GM04503 (cell line): Measurements from ENCODE around the gene ATXN1L.
"Not testable (repeated sequence)": the region's sequence is repeated elsewhere in the genome, so short reads cannot be mapped to it uniquely, and the experiment has no call there.

Source experiments
- DNase-seq: peaks from one replicate; pipeline ENCODE4 v3.0.0-alpha.2; 2012; ENCODE audit warnings: low read depth

ATXN1L gene

GRCh38 chr16:71852158-71852557 is 6.4 kb downstream of the ATXN1L start:
- DNase-seq = no peak

GRCh38 chr16:71852561-71852960 is 6.8 kb downstream of the ATXN1L start:
- DNase-seq = no peak

GRCh38 chr16:71853413-71853812 is 7.6 kb downstream of the ATXN1L start:
- no peak for DNase-seq

- DNase-seq = no peak
These were observed 8.7 kb downstream of the ATXN1L start for GRCh38 chr16:71854369-71854948.

GRCh38 chr16:71855937-71856662 is 10.3 kb downstream of the ATXN1L start:
- no peak for DNase-seq

GRCh38 chr16:71859762-71860521 is 14.2 kb downstream of the ATXN1L start:
- DNase-seq = no peak

- no peak for DNase-seq
These were observed 18.2 kb downstream of the ATXN1L start for GRCh38 chr16:71863995-71864394.

- DNase-seq = no peak
These were observed 19.5 kb downstream of the ATXN1L start for GRCh38 chr16:71865173-71865863.

GRCh38 chr16:71867175-71867574 is 21.4 kb downstream of the ATXN1L start:
- not testable (repeated sequence) for DNase-seq

GRCh38 chr16:71867939-71868338 is 22.2 kb downstream of the ATXN1L start:
- DNase-seq = no peak

- DNase-seq = no peak
These were observed 23.3 kb downstream of the ATXN1L start for GRCh38 chr16:71869089-71869488.

GRCh38 chr16:71870818-71871217 is 25.0 kb downstream of the ATXN1L start:
- no peak for DNase-seq

GRCh38 chr16:71873199-71873598 is 27.4 kb downstream of the ATXN1L start:
- DNase-seq = no peak

- DNase-seq = no peak
These were observed 33.1 kb downstream of the ATXN1L start for GRCh38 chr16:71878911-71879310.

- DNase-seq = no peak
These were observed 34.4 kb downstream of the ATXN1L start for GRCh38 chr16:71880176-71880575.

- no peak for DNase-seq
These were observed 36.9 kb downstream of the ATXN1L start for GRCh38 chr16:71882505-71883167.

GRCh38 chr16:71883168-71883848 is 37.5 kb downstream of the ATXN1L start:
- no peak for DNase-seq

- no peak for DNase-seq
These were observed 38.3 kb downstream of the ATXN1L start, which contains the start of gene ZNF821 for GRCh38 chr16:71883849-71884638. Gene ZNF821, minus strand, starts transcription at chr16:71884182. Its CDS starts 4,236 bp downstream, at chr16:71879946.

GRCh38 chr16:71885261-71885650 is 39.5 kb downstream of the ATXN1L start:
- no peak for DNase-seq

- DNase-seq = no peak
These were observed 43.4 kb downstream of the ATXN1L start for GRCh38 chr16:71889147-71889546.

- no peak for DNase-seq
These were observed 48.1 kb downstream of the ATXN1L start for GRCh38 chr16:71893888-71894228.
